HCT116 (cell line): ENCODE data around the gene SCN1A. TPM values are rescaled to one million over a fixed set of nuclear protein-coding genes. Genes with fewer than 3 reads are reported as not detected.

Experiments used
- ATAC-seq: fragments of 200-7000 bp; cut with Tn5 transposase; 2 replicates; pipeline ENCODE4 v1.9.1; 2020; ENCODE audit warnings: mild to moderate bottlenecking, moderate library complexity
- Bru-seq: library from RNA; stranded (reverse); fragments of 400-500 nt; gene quantifications from one replicate; lab custom pipeline; 2021; lab: Mats Ljungman, UMichigan
- BruChase-seq, 2 experiments: library from RNA; stranded (reverse); fragments of 400-500 nt; gene quantifications; one replicate each; lab custom pipeline; 2021; lab: Mats Ljungman, UMichigan
- BruUV-seq: library from RNA; stranded (reverse); fragments of 400-500 nt; replicated peaks from 2 replicates; lab custom pipeline; 2021; lab: Mats Ljungman, UMichigan
- CTCF ChIA-PET: fragments of 300-600 bp; sonication (Branson Sonifier 250); formaldehyde crosslinking; loops from one replicate; lab custom pipeline; 2021; ENCODE audit warnings: antibody characterized with exemption; lab: Charles Lee
- POLR2A ChIA-PET: fragments of 300-600, 350-600 bp; sonication (Branson Sonifier 250); formaldehyde crosslinking; loops from one replicate; lab custom pipeline; 2021; ENCODE audit warnings: antibody characterized with exemption; lab: Charles Lee
- RAD21 ChIA-PET, 2 experiments: fragments of 300-600 bp; sonication (Branson Sonifier 250); formaldehyde crosslinking; loops; one replicate each; lab custom pipeline; 2023; ENCODE audit warnings: low total read pairs in 2 of 2; ENCODE audit not compliant: uncharacterized antibody in 2 of 2, unreplicated experiment in 2 of 2, low non-redundant PET in 1 of 2; lab: Charles Lee
- DNase-seq: peaks from one replicate; pipeline ENCODE4 v3.0.0-alpha.2; 2010; ENCODE audit warnings: low read depth, low spot score
- H2AFZ ChIP-seq: fragments of 200-600 bp; shearing (Covaris generic), sonication (generic); 2 replicates; pipeline ENCODE4 v1.6.1; 2017; ENCODE audit warnings: low read depth, mixed run types, mixed read lengths, antibody characterized with exemption, low read length; ENCODE audit not compliant: poor library complexity, severe bottlenecking
- H3K27ac ChIP-seq: 2 replicates; pipeline ENCODE4 v1.5.1; 2012; ENCODE audit warnings: low read depth, low read length
- H3K27me3 ChIP-seq: fragments of 200-600 bp; sonication (generic); 2 replicates; pipeline ENCODE4 v1.6.1; 2016; ENCODE audit warnings: mixed run types, low read length, mixed read lengths; ENCODE audit not compliant: insufficient read depth
- H3K36me3 ChIP-seq, 2 experiments: fragments of 200-500 bp in 1 of 2; fragments of 200-600 bp in 1 of 2; sonication (Bioruptor generic) in 1 of 2; sonication (generic) in 1 of 2; 2 replicates each; pipeline versions ENCODE4 v1.5.1 to v1.6.1; 2014 to 2016; ENCODE audit warnings: low read length in 2 of 2, inconsistent platforms in 1 of 2, mixed read lengths in 1 of 2, mixed run types in 1 of 2; ENCODE audit not compliant: insufficient read depth in 2 of 2, control insufficient read depth in 1 of 2
- H3K4me1 ChIP-seq, 2 experiments: fragments of 200-600 bp in 1 of 2; sonication (generic) in 1 of 2; 2 replicates each; pipeline versions ENCODE4 v1.5.1 to v1.6.1; 2012 to 2017; ENCODE audit warnings: low read length in 2 of 2, inconsistent platforms in 1 of 2, mild to moderate bottlenecking in 1 of 2, mixed read lengths in 1 of 2, mixed run types in 1 of 2, moderate library complexity in 1 of 2; ENCODE audit not compliant: insufficient read depth in 2 of 2, control insufficient read depth in 1 of 2
- H3K4me2 ChIP-seq: fragments of 200-600 bp; sonication (generic); 2 replicates; pipeline ENCODE4 v1.6.1; 2017; ENCODE audit warnings: mixed run types, low read length, mixed read lengths
- H3K4me3 ChIP-seq, 2 experiments: fragments of 200-600 bp in 1 of 2; sonication (generic) in 1 of 2; replicated peaks in 1 of 2; 2 replicates each; pipeline ENCODE4 v1.5.1; 2011 to 2016; ENCODE audit warnings: low read length in 2 of 2, control low read depth in 1 of 2, low read depth in 1 of 2, mild to moderate bottlenecking in 1 of 2, mixed read lengths in 1 of 2, mixed run types in 1 of 2
- H3K79me2 ChIP-seq: fragments of 200-600 bp; sonication (generic); 2 replicates; pipeline ENCODE4 v1.6.1; 2017; ENCODE audit warnings: mild to moderate bottlenecking, mixed run types, low read length, moderate library complexity, mixed read lengths; ENCODE audit not compliant: insufficient read depth
- H3K9ac ChIP-seq: fragments of 200-600 bp; sonication (generic); 2 replicates; pipeline ENCODE4 v1.6.1; 2016; ENCODE audit warnings: low read length, mixed read lengths
- H3K9me2 ChIP-seq: fragments of 200-600 bp; sonication (generic), shearing (Covaris generic); 2 replicates; pipeline ENCODE4 v1.6.1; 2017; ENCODE audit warnings: mixed run types, mild to moderate bottlenecking, moderate library complexity; ENCODE audit not compliant: insufficient read depth
- H3K9me3 ChIP-seq, 2 experiments: fragments of 200-500 bp in 1 of 2; fragments of 200-600 bp in 1 of 2; sonication (Bioruptor generic) in 1 of 2; sonication (generic) in 1 of 2; 2 replicates each; pipeline ENCODE4 v1.6.1; 2014 to 2017; ENCODE audit warnings: low read length in 2 of 2, mixed read lengths in 2 of 2, inconsistent platforms in 1 of 2, low read depth in 1 of 2, mild to moderate bottlenecking in 1 of 2, mixed run types in 1 of 2, moderate library complexity in 1 of 2; ENCODE audit not compliant: control insufficient read depth in 1 of 2, insufficient read depth in 1 of 2
- H4K20me1 ChIP-seq: fragments of 200-600 bp; sonication (generic), shearing (Covaris generic); 2 replicates; pipeline ENCODE4 v1.6.1; 2017; ENCODE audit warnings: mixed run types, mild to moderate bottlenecking, moderate library complexity; ENCODE audit not compliant: insufficient read depth
- CTCF ChIP-seq, 3 experiments: fragments of 200-600 bp in 1 of 3; sonication (generic) in 1 of 3; IDR thresholded peaks in 2 of 3; conservative IDR thresholded peaks in 1 of 3; 2 replicates each; pipeline ENCODE4 v1.5.1; 2012 to 2017; ENCODE audit warnings: low read depth in 2 of 3, low read length in 2 of 3, antibody characterized with exemption in 1 of 3, borderline replicate concordance in 1 of 3, control low read depth in 1 of 3, mild to moderate bottlenecking in 1 of 3, mixed read lengths in 1 of 3, mixed run types in 1 of 3, moderate library complexity in 1 of 3; ENCODE audit not compliant: insufficient read depth in 1 of 3
- EGR1 ChIP-seq: IDR thresholded peaks from 2 replicates; pipeline ENCODE4 v1.6.1; 2012; ENCODE audit warnings: low read depth
- JUND ChIP-seq: IDR thresholded peaks from 2 replicates; pipeline ENCODE4 v1.6.1; 2012
- POLR2AphosphoS5 ChIP-seq: IDR thresholded peaks from 2 replicates; pipeline ENCODE4 v1.6.1; 2011; ENCODE audit warnings: mild to moderate bottlenecking, low read depth, low read length, moderate library complexity
- RAD21 ChIP-seq: IDR thresholded peaks from 2 replicates; pipeline ENCODE4 v1.6.1; 2012; ENCODE audit warnings: low read depth, mild to moderate bottlenecking
- ZBTB33 ChIP-seq: IDR thresholded peaks from 2 replicates; pipeline ENCODE4 v1.6.1; 2011; ENCODE audit warnings: mild to moderate bottlenecking, low read length, moderate library complexity; ENCODE audit not compliant: insufficient replicate concordance; ENCODE audit errors: extremely low read depth
- intact Hi-C: fragments of 100-400 bp; cut with micrococcal nuclease; formaldehyde crosslinking; loops from 2 replicates; pipeline ENCODE4 v1.10.0; 2022
- long read RNA-seq: library from polyadenylated mRNA; unstranded; transcript quantifications from one replicate; pipeline ENCODE4 v2.0.0, GENCODE V29; 2021; ENCODE audit not compliant: unreplicated experiment
- polyA plus RNA-seq: library from polyadenylated mRNA; unstranded; fragments of >200 nt; gene quantifications from 2 replicates; pipeline ENCODE4 v1.2.1, GENCODE V29; 2012; ENCODE audit warnings: missing spikeins
- total RNA-seq: library from RNA; stranded (reverse); gene quantifications from one replicate; pipeline ENCODE4 v1.2.1, GENCODE V29; 2021; ENCODE audit not compliant: unreplicated experiment

Gene SCN1A
- total RNA-seq = not detected
- not detected in 2 replicates for polyA plus RNA-seq
- Bru-seq, nascent RNA = percentile 1 among the genes with signal in this experiment
- percentile 1 among the genes with signal in this experiment for BruChase-seq, experiment 1, labeled RNA remaining after a 6-hour chase
- percentile 2 among the genes with signal in this experiment for BruChase-seq, experiment 2, labeled RNA remaining after a 2-hour chase
- long read RNA-seq = 0 reads

- peak; percentile 32 for DNase-seq
- intact Hi-C loops = loop anchor here (1.0 to 10.0 kb wide), 3 partner anchors 71 to 723 kb away; no protein-coding TSS in a partner anchor
- TF ChIP-seq RAD21 = peak; percentile 70
- peak; percentile 43 to 73 (median 49); a peak in 4 of 6 replicates for TF ChIP-seq CTCF (IDR thresholded peaks at IDR 0.05 in 2 of 3, conservative IDR thresholded peaks at IDR 0.05 in 1 of 3; ENCODE audit: borderline replicate concordance in 1 of 3, insufficient read depth in 1 of 3, low read depth in 2 of 3, low read length in 2 of 3)
- no peak for TF ChIP-seq JUND
- no peak for TF ChIP-seq POLR2AphosphoS5
- no peak for TF ChIP-seq EGR1
- no peak for TF ChIP-seq ZBTB33
- TF ChIP-seq, all 23 proteins: peak for 2
- Histone ChIP-seq H3K4me3 (no peak within 1 kb of the TSS), H3K79me2 (no peaks in the 10 kb centered on the region), H4K20me1 (no peaks in the 10 kb centered on the region), H2AFZ (peak within 1 kb of the TSS; percentile 15), H3K4me1 (no peaks in the 10 kb centered on the region), H3K9me2 (no peaks in the 10 kb centered on the region), H3K9me3 (no peaks in the 10 kb centered on the region), H3K9ac (no peak within 1 kb of the TSS), H3K4me2 (no peak within 1 kb of the TSS), H3K27me3 (peaks cover 62% of the 10 kb centered on the region), H3K27ac (no peak within 1 kb of the TSS), H3K36me3 (no peaks in the 10 kb centered on the region)
- no TSS peak for BruUV-seq
- ChIA-PET RAD21 (interaction anchor here in 1 of 2 experiments (0.7 to 1.1 kb wide), 2 partner anchors 70 to 696 kb away, joined by 3 to 8 read pairs; no protein-coding TSS in a partner anchor), POLR2A (interaction anchor here (0.9 kb wide), 1 partner anchor 174 kb away, joined by 6 read pairs; the partner anchor contains the start of gene TTC21B), CTCF (interaction anchor here (0.6 to 4.0 kb wide), 27 partner anchors 9 to 1135 kb away, joined by 3 to 46 read pairs (median 4); partner anchors contain the start of genes SCN2A and TTC21B)
- ATAC-seq = peak; percentile 70
Measured at GRCh38 chr2:166127217-166128155, at the start of gene SCN1A. Gene SCN1A, minus strand, starts transcription at chr2:166128020. Its CDS starts 54,399 bp downstream, at chr2:166073621.
